Activated CD4-positive, alpha-beta T cell treated with anti-CD3 and anti-CD28 coated beads, Interleukin-2, amount 50 U/mL, for 24 hours (primary cell): ENCODE measurements around the gene CEP170B.
"Not testable (repeated sequence)": the region's sequence is repeated elsewhere in the genome, so short reads cannot be mapped to it uniquely, and the experiment has no call there.

Source experiments
- DNase-seq, 2 donors: peaks; one replicate each; pipeline ENCODE4 v3.0.0-alpha.2; 2020; ENCODE audit warnings: low read depth in 1 of 2, low spot score in 1 of 2

The CEP170B gene

GRCh38 chr14:104889375-104889757 lies 24.3 kb downstream of the CEP170B start:
- DNase-seq, result no peak

- DNase-seq, result not testable (repeated sequence)
Observed at GRCh38 chr14:104890292-104890691, 25.2 kb downstream of the CEP170B start.

- DNase-seq, result no peak
Observed at GRCh38 chr14:104891121-104891551, 26.1 kb downstream of the CEP170B start.

- DNase-seq, result no peak
Observed at GRCh38 chr14:104891664-104892530, 26.8 kb downstream of the CEP170B start.

- DNase-seq, result no peak
Observed at GRCh38 chr14:104892531-104893434, 27.7 kb downstream of the CEP170B start.

GRCh38 chr14:104893435-104894207 lies 28.6 kb downstream of the CEP170B start:
- no peak for DNase-seq

- no peak for DNase-seq
Observed at GRCh38 chr14:104894331-104895206, 29.5 kb downstream of the CEP170B start.

GRCh38 chr14:104895207-104895785 lies 30.2 kb downstream of the CEP170B start:
- no peak for DNase-seq

- DNase-seq, result no peak
Observed at GRCh38 chr14:104895786-104896661, 31.0 kb downstream of the CEP170B start.

- DNase-seq, result no peak
Observed at GRCh38 chr14:104897330-104898194, 32.5 kb downstream of the CEP170B start.

GRCh38 chr14:104898195-104898558 lies 33.1 kb downstream of the CEP170B start:
- no peak for DNase-seq

GRCh38 chr14:104898870-104899510 lies 33.9 kb downstream of the CEP170B start:
- no peak for DNase-seq

- DNase-seq, result no peak
Observed at GRCh38 chr14:104899781-104900180, 34.7 kb downstream of the CEP170B start.

- DNase-seq, result no peak
Observed at GRCh38 chr14:104900639-104901512, 35.8 kb downstream of the CEP170B start.

GRCh38 chr14:104903990-104904389 lies 38.9 kb downstream of the CEP170B start:
- no peak for DNase-seq
